Muscle of arm (tissue), 12 donors: ENCODE measurements around the gene NOP10. TPM values are rescaled to one million over a fixed set of nuclear protein-coding genes. Genes with fewer than 3 reads are reported as not detected.
"Not testable (repeated sequence)": the region's sequence is repeated elsewhere in the genome, so short reads cannot be mapped to it uniquely, and the experiment has no call there.

ENCODE experiments used
- DNase-seq: peaks from one replicate; pipeline ENCODE4 v3.0.0-alpha.2; 2013
- polyA plus RNA-seq, 12 donors: library from polyadenylated mRNA; unstranded; fragments of 120-200 nt; gene quantifications; one replicate each; pipeline ENCODE4 v1.2.1, GENCODE V29; 2013; ENCODE audit not compliant: insufficient read length in 12 of 12

The NOP10 gene
- polyA plus RNA-seq, 12 donors = 54.1 to 114 (median 99.4) TPM; not detected in 1

DNA sequence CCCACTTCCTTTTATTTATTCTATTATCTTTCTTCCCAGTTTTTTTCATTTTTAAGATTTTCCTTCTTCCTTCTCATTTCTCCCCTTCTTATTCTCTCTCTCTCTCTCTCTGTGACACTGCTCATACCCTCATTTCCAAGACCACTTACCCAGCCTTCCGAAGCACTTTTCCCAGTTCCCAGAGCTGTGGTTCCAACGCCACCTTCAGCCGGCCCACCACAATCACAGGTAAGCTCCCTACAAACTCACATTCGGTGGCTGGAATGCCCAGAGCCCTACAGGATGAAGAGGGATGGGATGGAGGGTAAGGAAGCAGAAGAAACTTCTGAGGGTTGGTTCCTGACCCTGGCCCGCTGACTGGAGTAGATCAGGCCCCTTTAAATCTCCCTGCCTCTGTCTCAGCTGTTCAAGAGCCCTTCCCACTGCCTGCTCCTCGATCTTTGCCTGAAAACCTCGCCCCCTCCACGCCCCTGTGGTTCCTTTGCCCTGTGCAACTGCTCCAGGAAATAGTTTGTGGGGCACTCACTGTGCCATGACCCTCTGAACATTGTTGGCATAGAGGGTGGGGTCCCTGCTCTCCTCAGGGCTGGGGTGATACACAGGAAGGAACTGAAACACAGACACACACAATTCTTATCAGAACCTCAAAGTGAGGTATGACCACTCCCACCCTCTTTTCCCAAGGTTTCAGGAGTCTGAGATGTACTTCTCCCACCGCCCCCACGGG is 19.3 kb upstream of the NOP10 start:
- DNase-seq = no peak

DNA sequence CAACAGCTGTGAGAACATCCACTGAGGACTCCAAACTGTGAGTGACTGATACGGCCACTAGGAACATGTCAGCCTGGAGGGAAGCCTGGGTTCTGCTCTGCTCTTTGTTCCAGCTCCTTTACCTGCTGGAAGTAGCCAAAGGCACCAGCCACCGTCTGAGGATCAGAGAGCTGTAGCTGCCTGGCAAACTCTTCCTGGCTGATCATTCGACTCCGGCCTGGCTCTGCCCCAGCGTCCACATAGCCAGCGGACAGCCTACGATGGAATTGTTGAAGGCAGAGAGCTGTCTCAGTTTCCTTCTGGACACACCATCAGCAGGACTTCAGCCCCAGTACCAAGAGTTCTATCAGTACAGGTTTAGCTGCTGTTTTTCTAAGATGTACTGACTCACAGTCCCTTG is 18.3 kb upstream of the NOP10 start:
- no peak for DNase-seq

DNA sequence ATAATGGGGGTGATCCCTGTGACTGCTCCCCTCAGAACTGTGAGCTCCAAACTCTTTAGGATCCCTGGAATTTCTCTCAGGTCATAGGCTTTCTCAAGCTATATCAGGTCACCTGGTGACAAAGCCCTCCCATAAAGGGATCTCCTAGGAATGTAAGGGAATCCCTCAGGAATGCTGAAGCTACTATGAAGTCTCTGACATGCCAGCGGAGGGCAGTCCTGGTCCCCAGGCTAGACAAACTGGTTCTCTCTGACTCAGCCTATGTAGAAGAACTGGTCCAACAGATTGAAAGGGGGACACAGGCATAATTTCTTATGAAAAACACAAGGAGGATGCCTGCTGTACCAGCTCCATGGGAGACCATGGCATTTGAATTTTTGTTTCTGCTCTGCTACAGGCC is 17.4 kb upstream of the NOP10 start:
- no peak for DNase-seq

DNA sequence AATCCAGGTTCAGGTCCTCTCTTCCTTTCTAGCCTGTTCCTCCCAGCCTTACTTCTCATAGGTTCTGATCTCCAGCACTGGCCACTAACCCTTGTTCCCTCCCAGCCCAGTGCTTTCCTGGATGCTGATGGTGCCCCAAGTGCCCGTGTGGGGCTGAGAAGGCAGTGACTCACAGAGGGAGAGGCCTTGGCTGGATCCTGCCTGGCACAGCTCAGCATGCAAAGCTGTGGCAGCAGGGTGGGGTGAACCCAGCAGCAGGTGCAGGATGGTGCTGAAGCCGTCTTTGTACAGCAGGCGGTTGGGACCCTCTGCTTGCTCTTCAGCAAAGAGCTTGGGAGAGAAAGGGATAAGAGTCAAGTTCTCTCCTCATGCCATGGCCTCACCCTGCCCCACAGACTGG is 16.5 kb upstream of the NOP10 start:
- DNase-seq = no peak

DNA sequence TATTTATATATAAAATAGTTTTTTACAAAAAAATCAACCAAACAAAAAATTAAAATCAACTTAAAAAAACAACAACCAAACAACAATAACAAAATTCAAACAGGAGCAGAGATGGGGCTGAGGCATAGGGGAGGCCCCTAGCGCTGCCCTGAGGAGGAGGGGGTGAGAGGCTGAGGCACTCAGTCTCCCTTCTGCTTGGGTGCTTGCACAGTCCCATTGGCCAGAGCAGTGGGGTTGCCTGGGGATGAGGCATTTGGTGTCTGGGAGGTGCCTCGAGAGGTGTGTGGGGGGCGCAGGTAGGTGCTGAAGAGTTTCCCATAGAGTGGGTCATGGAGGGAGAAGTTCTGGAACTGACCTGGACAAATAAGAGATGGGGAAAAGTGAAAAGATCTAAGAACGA is 16.0 kb upstream of the NOP10 start:
- no peak for DNase-seq

DNA sequence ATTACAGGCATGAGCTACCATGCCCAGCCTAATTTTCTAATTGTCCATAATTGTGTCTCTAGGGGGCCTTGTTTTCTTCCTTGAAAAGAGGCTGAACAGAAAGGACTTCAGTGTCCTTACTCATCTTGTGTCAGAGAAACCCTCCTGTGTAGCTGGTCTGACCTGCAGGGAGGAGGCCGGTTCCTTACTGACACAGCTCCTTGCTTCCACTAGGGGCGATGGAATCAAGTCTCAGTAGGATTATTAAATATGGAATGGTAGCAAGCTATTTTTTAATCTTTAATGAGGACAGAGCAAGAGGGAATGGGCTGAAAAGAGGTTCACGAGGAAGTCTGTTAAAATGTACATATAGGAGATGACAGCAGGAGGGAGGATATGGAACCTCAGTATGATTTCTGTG is 15.4 kb upstream of the NOP10 start:
- no peak for DNase-seq

DNA sequence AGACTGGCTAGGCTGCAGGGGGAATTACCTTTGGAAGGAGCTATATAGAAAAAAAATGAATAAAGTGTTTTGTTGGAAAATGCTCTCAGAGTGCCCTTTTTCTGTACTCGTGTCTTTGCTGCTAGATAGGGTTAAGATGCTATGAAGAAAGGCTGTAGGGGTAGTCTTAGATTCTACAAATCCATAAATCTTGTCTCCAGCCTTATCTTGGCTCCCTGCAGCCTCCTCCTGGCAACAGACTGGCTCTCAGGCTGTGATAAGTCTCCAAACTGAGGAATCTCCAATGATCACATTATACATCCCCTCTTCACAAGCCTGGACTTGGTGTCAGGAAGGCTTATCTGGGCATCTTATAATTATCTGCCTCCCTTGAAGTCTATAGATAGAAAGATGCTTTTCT is 14.7 kb upstream of the NOP10 start:
- no peak for DNase-seq

DNA sequence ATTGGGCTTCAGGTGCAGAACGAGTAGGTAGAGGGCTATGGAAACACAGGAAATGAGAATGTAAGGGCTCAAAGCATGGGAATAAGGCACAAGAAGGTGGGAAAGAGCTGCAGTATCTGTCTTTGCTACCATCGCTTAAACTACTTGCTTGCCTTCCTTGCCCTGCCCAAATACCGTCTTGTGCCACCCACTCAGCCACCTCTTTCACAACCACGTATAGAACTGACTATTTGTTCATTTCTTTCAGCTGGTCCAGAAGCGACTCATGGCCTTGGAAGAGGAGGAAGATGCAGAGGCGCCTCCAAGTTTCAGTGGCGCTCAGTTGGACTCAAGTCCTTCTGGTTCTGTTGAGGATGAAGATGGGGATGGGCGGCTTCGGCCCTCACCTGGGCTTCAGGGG is 12.3 kb upstream of the NOP10 start:
- no peak for DNase-seq

DNA sequence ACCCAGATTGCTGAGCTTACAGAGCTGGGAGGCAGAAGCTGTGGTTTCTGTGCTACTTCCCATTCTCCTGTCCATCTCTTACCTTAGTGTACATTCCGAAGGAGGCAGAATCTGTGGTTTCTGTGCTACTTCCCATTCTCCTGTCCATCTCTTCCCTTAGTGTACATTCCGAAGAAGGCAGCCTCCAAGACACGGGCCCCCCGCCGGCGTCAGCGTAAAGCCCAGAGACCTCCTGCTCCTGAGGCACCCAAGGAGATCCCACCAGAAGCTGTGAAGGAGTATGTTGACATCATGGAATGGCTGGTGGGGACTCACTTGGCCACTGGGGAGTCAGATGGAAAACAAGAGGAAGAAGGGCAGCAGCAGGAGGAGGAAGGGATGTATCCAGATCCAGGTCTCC is 11.3 kb upstream of the NOP10 start:
- no peak for DNase-seq

DNA sequence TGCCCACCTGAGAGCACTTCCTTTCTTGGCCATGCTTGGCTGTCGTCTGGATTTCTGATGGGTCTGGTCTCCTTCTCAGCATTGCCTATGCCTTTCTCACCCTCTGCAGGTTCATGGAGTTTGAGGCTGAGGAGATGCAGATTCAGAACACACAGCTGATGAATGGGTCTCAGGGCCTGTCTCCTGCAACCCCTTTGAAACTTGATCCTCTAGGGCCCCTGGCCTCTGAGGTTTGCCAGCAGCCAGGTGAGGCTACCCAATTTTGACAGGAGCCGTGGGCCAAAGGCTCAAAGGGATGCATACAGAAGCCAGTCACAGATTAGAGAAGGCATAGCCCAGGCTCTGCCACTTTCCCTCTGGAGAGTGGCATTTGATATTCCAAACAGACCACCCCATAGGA is 10.7 kb upstream of the NOP10 start:
- DNase-seq = no peak

DNA sequence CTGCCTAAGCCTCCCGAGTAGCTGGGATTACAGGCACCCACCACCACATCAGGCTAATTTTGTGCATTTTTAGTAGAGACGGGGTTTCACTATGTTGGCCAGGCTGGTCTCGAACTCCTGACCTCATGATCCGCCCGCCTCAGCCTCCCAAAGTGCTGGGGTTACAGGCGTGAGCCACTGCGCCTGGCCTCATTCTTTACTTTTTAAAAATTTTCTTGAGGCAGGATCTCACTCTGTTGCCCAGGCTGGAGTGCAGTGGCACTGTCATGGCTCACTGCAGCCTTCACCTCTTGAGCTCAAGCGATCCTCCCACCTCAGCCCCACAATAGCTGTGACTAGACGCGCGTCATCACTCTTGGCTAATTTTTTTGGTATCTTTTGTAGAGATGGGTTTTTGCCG is 10.1 kb upstream of the NOP10 start:
- DNase-seq = not testable (repeated sequence)

DNA sequence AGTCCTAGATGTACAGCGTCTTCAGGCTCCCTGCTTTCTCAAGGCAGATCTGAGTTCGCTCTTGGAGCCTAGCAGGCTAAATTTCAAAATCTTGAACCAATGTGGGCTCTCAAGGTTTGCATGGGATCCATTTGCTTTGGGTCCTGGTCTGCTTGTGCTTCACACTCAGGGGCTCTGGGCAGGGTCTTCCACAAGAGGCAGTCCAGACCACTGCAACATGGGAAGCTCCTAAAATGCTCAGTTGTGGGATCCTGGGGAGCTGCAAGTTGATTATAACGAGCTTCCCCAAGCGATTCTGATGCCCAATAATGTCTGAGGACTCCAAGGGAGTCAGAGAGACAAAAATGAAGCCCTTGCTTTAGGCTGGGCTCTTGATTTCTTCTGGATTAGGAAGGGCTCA is 6.8 kb upstream of the NOP10 start:
- DNase-seq = no peak

DNA sequence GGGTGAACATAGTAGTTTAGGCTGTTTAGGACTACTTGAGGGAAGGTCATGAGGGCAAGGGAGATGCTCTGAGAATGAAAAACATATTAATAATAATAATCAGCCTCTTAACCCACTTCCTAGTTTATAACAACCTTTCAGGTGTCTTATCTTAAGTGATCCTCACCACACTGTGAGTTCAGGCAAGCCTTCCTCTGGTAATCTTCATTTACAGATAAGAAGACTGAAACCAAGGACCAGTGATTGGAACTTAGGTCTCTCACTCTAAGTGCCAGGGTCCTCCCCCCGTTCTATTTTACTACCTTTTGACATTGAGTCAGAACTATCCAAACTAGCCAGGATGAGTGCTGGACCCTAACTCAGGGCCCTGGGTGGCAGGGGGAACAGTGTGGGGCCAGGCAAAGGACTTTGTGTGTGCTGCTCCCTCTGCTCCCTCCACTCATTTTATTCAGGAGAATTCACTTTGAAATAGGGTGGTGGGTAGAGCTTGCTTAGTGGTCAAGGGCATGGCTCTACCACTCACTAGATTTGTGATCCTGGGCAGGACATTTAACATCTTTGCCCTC is 5.9 kb upstream of the NOP10 start:
- no peak for DNase-seq

DNA sequence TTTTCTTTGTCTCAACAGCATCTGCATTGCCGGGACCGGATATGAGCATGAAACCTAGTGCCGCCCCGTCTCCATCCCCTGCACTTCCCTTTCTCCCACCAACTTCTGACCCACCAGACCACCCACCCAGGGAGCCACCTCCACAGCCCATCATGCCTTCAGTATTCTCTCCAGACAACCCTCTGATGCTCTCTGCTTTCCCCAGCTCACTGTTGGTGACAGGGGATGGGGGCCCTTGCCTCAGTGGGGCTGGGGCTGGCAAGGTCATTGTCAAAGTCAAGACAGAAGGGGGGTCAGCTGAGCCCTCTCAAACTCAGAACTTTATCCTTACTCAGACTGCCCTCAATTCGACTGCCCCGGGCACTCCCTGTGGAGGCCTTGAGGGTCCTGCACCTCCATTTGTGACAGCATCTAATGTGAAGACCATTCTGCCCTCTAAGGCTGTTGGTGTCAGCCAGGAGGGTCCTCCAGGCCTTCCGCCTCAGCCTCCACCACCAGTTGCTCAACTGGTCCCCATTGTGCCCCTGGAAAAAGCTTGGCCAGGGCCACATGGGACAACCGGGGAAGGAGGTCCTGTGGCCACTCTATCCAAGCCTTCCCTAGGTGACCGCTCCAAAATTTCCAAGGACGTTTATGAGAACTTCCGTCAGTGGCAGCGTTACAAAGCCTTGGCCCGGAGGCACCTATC is 5.2 kb upstream of the NOP10 start:
- no peak for DNase-seq

DNA sequence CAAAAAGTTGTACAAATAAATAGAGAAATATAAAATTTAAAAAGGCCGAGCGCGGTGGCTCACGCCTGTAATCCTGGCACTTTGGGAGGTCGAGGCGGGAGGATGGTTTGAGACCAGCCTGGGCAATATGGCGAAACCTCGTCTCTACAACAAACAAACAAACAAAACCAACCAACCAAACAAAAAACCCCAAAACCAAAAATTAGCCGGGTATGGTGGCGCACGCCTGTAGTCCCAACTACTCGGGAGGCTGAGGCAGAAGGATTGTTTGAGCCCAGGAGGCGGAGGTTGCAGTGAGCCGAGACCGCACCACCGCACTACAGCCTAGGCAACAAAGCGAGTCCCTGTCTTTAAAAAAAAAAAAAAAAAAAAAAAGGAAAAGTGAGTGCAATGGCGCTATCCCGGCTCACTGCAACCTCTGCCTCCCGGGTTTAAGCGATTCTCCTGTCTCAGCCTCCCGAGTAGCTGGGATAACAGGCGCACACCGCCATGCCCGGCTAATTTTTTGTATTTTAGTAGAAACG is 661 bp downstream of the NOP10 start:
- DNase-seq = not testable (repeated sequence)

DNA sequence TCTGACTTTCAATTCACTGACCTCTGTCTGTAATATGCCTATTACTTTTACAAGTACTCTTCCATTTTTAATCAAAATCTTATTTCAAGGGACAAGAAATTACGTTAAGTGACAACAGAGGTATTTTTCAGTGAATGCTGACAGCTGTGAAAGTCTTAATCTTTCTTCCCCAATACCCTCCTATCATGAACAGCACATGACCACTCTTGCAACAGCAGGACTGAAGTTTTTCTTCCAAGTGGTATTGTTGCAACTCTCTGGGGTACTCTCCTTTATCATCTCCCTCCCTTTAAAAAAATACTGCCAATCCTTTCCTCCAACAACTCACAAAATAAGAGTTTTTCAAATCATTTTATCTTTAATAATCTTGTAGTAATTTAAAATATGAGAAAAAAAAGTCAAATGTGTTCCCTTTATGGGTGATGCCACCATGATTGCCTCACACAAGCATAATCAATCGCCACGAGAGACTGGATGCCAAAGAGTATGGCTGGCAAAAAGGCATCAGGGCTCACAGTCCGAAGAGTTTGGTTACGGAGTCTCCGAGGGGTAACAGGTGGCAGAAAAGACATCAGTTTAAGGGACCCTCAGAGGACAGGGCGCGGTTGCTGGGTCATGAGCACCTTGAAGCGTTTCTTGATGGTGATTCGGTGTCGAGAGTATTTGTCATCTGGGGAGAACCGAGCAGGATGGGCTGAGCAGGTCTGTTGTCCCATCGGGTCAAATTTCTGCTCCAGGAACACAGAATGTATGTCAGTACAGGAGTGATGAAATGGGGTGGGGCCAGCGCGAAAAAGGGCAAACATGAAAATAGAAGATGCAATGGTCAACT is 1.3 kb downstream of the NOP10 start:
- DNase-seq = no peak

DNA sequence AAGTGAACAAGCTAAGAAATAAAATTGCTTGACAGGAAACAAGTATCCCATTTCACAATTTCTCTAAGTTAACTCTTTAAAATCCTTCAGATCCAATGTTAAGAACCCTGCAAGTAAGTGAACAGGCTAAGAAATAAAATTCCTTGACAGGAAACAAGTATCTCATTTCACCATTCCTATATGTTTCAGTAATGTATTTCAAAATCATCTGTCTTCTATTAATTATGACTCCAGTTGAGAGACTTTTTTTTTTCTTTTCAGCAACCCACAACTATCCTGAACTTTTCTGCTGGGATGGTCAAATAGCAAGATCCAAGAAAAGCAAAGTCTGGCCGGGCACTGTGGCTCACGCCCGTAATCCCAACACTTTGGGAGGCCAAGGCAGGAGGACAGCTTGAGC is 3.0 kb downstream of the NOP10 start:
- DNase-seq = no peak

DNA sequence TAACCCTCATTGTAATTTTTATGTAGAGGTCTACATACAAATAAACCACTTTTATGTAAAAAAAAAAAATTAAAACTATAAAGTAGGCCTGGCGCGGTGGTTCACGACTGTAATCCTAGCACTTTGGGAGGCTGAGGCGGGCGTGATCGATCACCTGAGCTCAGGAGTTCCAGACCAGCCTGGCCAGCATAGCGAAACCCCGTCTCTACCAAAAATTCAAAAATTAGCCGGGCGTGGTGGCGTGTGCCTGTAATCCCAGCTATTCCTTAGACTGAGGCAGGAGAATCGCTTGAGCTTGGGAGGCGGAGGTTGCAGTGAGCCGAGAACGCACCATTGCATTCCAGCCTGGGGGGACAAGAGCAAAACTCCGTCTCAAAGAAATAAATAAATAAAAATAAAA is 4.6 kb downstream of the NOP10 start:
- DNase-seq = no peak

DNA sequence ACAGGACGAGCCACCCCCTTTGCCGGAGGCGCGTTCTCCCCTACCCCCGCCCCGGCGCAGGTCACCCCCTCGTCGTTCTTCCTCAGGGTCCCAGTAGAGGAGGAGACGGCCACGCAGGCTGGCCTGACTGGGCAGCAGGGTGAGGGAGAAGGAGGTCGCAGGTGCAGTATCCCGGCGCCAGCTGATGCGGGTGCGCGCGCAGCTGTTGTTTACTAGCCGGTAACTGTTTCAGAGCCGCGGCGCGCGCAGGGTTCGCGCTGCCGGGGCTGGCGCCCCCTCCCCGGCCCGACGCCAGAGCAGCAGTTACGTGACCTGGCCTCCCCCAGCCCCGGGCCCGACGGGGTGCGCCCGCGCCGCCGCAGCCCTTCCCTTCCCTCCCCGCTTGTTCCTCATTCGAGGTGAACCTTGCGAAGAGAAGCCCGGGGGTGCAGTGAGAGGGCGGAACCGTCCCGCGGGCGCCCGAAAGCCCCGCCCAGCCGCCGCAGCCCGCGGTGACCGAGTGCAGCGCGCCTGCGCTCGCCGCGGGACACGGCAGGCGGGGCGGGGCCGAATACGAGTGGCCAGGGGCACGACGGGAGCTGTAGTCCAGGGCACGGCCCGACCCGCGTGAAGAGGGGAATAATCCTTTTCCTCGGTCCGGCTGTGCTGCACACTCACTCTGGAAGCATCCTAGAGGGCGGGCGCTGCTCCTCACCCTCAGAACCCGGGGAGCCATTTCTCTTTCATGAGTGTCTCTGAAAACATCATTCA is 5.2 kb downstream of the NOP10 start, which contains the start of gene SLC12A6:
TSS of gene SLC12A6 (minus strand) at position 225 of the 750 bp plus-strand sequence. CDS start 1,101 bp downstream, outside the sequence.
- peak; percentile 88 for DNase-seq

DNA sequence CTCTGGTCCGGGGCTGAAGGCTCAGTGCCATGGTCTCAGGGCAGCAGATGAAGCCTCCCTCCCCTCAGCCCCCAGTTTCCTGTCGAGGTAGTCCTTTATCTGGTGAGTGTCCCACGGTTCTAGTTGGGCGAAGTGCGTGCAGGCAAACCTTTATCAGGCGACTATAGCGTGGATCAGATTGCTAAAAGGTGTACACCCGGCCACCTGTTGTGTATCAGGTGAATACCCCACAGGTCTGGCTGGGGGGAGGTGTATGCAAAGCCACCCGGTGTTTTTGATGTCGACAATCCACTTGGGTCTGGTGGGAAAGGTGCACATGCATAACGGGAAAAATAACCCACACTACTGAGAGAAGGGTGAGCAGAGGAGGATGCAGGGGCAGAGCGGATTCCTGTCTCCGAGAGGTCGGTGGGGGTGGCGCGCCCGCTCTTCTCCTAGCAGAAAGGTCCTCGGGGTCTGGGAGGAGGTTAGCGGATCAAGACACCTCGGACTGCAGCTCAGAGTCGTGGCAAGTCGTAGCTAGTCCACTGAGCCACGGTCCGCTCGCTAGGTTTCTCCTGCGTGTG is 5.9 kb downstream of the NOP10 start:
- DNase-seq = peak; percentile 4
